SHP77 treated with DMSO at 0.1 percent for 48 hours (cell line): ENCODE results near the gene SH2D6.
"Not testable (repeated sequence)": the region's sequence is repeated elsewhere in the genome, so short reads cannot be mapped to it uniquely, and the experiment has no call there.

Experiments
- DNase-seq: peaks from one replicate; lab custom pipeline; 2025; lab: John Stamatoyannopoulos, UW

SH2D6 gene

DNA sequence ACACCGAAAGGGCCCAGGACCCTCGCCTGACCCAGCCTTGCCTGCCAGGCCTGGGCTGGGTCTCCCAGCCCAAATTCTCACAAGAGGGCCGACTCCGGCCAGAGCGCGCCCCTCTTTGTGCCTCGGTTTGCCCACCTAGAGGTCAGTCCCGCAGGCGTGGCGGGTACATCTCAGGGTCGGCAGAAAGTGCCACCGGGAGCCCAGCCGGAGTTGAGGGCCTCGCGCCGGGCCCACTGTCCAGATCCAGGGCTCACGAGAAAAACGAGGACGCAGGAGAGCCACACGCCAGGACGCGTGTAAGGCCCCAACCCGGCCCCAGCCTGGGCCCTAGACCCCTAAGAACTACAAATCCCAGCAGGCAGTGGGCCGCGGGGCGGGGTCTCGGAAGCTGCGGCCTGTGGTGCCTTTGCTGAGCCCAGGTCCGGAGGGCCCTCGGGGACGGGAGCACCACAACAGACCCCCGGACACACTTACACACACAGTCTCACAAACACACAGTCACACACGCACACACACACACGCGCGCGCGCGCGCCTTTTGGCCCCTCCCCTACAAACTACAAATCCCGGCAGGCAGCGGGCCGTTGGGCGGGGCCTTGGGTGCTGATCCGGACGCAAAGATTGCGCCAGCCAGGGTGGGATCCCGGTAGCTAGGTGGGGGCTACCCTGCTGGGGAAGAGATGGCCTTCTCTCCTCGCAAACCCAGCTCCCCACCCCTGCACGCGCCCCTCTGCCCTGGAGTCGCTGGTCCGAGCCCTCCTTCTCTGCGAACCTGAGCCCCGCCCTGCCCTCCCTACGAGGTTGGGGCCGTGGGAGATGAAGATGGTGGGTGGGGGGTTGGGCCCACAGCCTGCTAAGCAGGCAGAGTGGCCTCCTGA, at the start of gene SH2D6:
SH2D6 (plus strand) TSS at position 583 of the 877 bp plus-strand sequence. CDS start 10,752 bp downstream, outside the sequence.
- DNase-seq: peak; percentile 55

DNA sequence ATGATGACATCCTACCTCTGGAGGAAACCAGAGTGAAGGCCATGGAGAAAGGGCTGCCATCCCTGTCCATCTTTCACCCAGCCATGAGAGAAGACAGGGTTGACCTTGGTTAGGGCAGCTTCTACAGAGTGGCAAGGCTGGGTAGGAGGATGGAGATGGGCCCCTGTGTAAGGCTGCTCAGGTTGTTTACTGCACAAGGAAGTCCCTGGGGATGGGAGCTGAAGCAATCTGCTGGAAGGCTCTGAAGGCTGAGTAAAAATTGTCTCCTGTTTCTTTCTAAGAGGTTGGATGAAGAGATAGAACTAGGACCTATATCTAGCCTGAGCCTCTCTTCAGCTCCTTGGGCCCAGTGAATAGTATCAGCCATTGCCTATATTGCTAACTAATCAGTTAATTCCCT, 49.6 kb upstream of the SH2D6 start:
- no peak for DNase-seq

DNA sequence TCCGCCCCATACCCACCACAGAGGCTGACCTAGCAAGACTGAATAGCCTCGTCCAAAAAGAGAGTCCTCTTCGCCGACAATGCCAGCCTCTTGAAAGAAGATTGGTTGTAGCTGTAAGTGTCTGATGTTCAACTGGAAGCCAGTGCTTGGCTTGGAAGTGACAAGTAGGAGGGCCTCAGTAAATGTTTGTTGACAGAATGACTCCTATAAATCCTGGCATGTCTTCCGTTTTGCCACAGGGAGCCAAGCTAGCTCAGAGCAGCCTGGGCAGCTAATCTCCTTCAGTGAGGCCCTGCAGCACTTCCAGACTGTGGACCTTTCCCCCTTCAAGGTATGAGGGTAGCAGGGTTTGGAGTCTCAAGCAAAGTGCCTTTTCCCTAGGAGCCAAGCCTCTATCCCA, 49.0 kb upstream of the SH2D6 start:
- DNase-seq: no peak

DNA sequence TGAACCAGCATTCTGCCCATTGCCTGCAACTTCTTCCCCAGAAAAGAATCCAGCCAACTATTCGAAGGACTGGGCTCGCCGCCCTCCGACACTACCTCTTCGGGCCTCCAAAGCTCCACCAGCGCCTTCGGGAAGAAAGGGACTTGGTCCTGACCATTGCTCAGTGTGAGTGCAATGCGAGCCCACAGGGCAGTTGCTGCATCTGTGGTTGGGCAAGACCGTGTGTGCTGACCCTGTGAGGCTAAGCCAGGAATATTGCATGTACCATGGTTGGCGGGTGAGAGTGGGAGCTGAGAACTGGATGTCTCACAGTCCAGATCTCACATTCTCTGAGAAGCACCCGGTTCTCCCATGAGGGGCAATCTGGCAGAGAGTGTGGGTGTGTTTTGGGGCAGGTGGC, 47.5 kb upstream of the SH2D6 start:
- DNase-seq: no peak

DNA sequence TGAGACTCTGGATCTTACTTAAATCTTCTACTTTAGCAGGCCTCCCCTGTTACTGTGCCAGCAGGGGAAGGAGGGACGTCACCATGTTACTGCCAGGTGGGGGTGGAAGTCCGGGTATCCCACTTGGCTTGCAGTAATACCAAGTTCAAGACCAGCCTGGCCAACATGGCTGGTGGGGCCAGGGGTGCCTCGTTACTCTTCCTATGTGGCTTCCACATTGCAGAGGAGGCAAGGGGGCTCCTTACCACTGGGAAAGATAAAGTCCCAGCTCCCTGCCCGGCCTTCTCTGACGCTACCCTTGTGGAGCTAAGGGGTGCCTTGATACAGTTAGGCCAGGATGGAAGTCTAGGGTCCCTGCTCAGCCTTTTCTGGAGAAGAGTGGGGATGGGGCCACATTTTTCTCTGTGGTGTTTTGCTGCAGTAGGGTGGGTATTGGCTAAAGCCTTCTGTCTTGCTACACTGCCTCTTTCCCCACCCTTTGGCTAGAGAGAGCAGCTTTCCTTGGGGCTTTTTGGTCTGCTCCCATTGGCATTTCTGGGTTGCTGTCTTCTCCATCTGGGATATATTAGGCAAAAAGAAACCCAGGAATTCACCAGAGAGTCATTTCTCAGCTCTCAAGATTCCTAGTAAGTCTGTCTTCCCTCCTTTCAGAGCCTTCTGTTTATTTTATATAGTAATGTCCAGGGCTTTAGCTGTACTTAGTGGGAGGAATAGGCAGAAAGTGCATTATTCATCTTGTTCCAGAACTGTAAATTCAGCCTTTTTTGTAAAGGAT, 42.0 kb upstream of the SH2D6 start:
- DNase-seq: no peak

GRCh38 chr2:85377083-85377482, 41.4 kb upstream of the SH2D6 start:
- DNase-seq: no peak

GRCh38 chr2:85378257-85378656, 40.3 kb upstream of the SH2D6 start:
- no peak for DNase-seq

GRCh38 chr2:85380048-85380447, 38.5 kb upstream of the SH2D6 start:
- no peak for DNase-seq

- DNase-seq: not testable (repeated sequence)
Observed at GRCh38 chr2:85383151-85383550, 35.4 kb upstream of the SH2D6 start.

DNA sequence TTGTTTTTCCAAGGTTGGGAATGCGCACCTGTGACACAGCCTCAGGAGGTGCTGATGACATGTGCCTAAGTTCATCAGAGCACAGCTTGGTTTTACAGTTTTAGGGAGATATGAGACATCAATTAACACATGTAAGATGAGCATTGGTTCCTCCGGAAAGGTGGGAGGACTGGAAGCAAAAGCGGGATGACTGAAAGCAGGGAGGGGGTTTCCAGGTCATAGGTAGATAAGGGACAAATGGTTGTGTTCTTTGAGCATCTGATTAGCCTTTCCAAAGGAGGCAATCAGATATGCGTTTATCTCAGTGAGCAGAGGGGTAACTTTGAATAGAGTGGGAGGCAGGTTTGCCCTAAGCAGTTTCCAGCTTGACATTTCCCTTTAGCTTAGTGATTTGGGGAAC, 34.7 kb upstream of the SH2D6 start:
- no peak for DNase-seq

GRCh38 chr2:85385746-85386145, 32.8 kb upstream of the SH2D6 start:
- DNase-seq: no peak

DNA sequence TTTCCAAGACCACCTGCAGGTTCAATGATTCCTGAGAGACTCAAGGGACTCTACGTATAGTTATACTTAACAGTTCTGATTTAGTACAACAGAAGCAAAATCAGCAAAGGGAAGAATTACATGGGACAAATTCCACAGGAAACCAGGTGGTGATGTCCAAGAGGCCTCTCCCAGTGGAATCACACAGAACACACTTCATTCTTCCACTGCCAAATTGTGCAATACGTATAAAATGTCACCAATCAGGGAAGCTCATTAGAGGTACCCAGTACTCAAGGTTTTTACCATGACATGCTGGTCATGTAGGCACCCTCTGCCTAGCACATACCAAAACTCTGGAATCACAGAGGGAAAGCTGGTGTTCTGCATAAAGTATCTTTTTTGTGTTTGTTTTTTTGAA, 30.8 kb upstream of the SH2D6 start:
- DNase-seq: no peak

GRCh38 chr2:85388878-85389538, 29.5 kb upstream of the SH2D6 start:
- DNase-seq: no peak

DNA sequence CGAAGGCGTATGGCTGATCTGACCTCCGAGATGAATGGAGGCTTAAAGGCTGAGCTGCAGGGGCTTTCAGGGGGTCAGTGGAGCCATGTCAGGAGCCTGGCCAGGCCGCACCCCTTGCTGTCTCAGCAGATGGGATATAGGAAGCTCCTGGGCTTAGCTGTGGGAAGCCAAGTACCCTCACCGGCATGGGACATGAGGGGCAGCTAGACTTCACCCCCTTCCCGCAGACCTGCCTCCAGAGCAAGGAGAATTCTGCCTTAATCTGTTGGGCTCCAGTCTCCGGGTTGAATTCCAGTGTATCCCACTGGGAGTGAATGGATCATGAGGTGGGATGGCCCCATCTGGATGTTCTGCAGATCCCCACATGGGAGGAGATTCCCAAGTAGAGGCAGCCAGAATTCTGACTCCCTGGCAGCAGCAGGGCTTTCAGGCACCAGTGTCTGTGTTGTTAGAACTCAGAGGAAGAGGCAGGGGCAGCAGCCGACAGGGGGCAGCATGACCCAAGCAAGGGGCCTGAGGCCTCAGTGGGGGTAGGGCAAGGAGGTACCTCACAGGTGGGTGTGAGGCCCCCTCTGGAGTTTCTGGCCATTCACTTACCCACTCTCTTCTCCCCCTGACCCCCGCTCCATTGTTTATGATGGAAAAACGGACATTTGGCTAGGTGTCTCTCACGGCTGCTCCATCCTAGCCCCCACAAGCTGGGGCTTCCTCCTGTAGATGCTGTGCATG, 27.4 kb upstream of the SH2D6 start:
- no peak for DNase-seq

- no peak for DNase-seq
Observed at GRCh38 chr2:85393836-85394235, 24.7 kb upstream of the SH2D6 start.

GRCh38 chr2:85394261-85394681, 24.2 kb upstream of the SH2D6 start:
- DNase-seq: no peak

DNA sequence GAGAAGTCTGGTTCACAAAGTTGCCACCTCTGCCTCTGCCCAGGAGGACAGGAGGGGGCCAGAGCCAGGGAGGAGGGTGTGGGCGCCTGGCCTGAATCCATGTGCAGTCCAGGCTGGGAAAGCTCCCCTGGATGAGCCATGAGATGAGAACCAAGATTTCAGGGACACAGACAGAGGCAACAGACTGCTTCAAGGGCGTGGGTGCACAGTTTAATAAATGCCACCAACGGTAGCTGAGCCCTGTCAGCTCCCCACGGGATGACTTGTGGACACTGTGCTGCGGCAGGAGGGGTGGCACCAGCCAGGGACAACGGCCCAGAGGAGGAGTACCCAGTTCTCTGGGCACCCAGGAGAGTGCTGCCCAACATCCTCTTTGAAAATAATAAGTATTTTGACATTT, 23.5 kb upstream of the SH2D6 start:
- no peak for DNase-seq

GRCh38 chr2:85395912-85396475, 22.5 kb upstream of the SH2D6 start:
- DNase-seq: no peak

DNA sequence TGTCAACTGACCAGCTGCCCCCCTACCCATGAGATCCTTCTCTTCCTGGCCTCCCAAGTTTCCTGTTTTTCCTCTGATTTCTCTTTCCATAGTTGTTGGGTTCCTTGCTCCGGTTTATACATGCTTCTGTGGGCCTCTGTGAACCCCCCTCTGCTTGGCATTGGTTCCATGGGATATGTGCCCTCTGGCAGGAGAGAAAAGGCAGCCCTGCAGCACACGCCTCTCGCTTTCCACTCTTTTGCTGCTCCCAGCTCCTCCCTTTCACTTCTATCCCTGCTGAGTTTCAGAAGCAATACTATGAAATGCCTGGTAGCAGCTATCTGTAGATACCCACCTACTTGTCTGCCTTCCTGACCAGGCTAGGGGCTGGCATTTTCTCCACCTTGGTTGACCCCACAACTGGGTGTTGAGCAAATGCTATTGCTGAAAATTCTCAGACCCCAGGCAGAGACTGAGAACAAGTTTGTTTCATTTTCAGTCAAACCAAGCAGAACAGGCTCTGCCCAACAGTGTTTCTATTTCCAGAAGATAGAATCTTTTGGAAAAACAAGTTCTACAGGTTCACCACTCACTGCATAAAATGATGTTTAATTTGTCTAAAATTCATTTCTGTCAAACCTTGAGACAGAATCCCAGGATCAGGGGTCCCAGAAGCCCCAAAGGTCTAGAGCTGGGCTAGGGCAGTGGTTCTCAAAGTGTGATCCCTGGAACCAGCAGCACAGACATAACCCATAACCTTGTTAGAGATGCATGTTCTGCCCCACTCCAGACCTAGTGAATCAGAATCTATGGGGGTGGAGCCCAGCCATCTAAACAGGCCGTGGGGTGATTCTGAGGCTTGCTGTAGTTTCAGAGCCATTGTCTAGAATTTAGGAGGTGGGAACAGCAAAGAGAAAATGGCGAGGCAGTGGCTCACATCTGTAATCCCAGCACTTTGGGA, 21.7 kb upstream of the SH2D6 start:
- DNase-seq: no peak

- DNase-seq: no peak
Observed at GRCh38 chr2:85397925-85398331, 20.6 kb upstream of the SH2D6 start.
